Spleen (tissue), 11 donors: ENCODE data around the gene MAML1. TPM values are rescaled to one million over a fixed set of nuclear protein-coding genes. Genes with fewer than 3 reads are reported as not detected.
A peak's percentile ranks its signal among the peaks of the same experiment; 100 is the strongest.

Experiments
- DNase-seq: peaks from one replicate; pipeline ENCODE4 v3.0.0-alpha.2; 2020
- H3K27ac ChIP-seq, 8 donors: fragments of 200-600 bp; sonication (generic) in 7 of 8; 1 replicate in 4 of 8; 2 replicates in 4 of 8; pipeline versions ENCODE4 v1.5.0 to v1.8.0; 2016 to 2021; ENCODE audit warnings: inconsistent platforms in 4 of 8, mild to moderate bottlenecking in 4 of 8, moderate library complexity in 1 of 8
- H3K27me3 ChIP-seq, 7 donors: fragments of 200-600 bp; sonication (generic) in 6 of 7; replicated peaks in 1 of 7; 1 replicate in 4 of 7; 2 replicates in 3 of 7; pipeline versions ENCODE4 v1.5.0 to v1.8.0; 2016 to 2021; ENCODE audit warnings: inconsistent platforms in 3 of 7, mild to moderate bottlenecking in 1 of 7
- H3K36me3 ChIP-seq, 6 donors: fragments of 200-600 bp; sonication (generic) in 5 of 6; 1 replicate in 4 of 6; 2 replicates in 2 of 6; pipeline versions ENCODE4 v1.5.0 to v1.8.0; 2016 to 2021; ENCODE audit warnings: inconsistent platforms in 2 of 6
- H3K4me1 ChIP-seq, 6 donors: fragments of 200-600 bp; sonication (generic) in 5 of 6; 1 replicate in 3 of 6; 2 replicates in 3 of 6; pipeline versions ENCODE4 v1.5.0 to v1.8.0; 2016 to 2021; ENCODE audit warnings: inconsistent platforms in 3 of 6
- H3K4me3 ChIP-seq, 8 donors: fragments of 200-600 bp; sonication (generic) in 7 of 8; 1 replicate in 4 of 8; 2 replicates in 4 of 8; pipeline versions ENCODE4 v1.5.0 to v1.8.0; 2016 to 2021; ENCODE audit warnings: inconsistent platforms in 4 of 8, mild to moderate bottlenecking in 4 of 8, moderate library complexity in 2 of 8
- H3K9me3 ChIP-seq, 8 donors: fragments of 200-600 bp; sonication (generic) in 7 of 8; 1 replicate in 4 of 8; 2 replicates in 4 of 8; pipeline versions ENCODE4 v1.5.0 to v1.8.0; 2016 to 2021; ENCODE audit warnings: inconsistent platforms in 4 of 8
- POLR2A ChIP-seq, 3 donors: fragments of 450-650 bp; IDR thresholded peaks; one replicate each; pipeline ENCODE4 v1.5.1; 2017; ENCODE audit warnings: antibody characterized with exemption in 3 of 3, mild to moderate bottlenecking in 1 of 3
- POLR2AphosphoS5 ChIP-seq, 3 donors: sonication (generic); formaldehyde crosslinking; IDR thresholded peaks; one replicate each; pipeline ENCODE4 v1.5.1; 2017; ENCODE audit warnings: antibody characterized with exemption in 3 of 3
- WGBS, 5 donors: extraction: QIAGEN DNeasy Blood & Tissue Kit in 3 of 5; methylation state at CpG; one replicate each; pipeline versions ENCODE4 v1.1.5 to v1.1.7; 2013 to 2018; 5-methylcytosine and 5-hydroxymethylcytosine counted together
- intact Hi-C: fragments of 100-400 bp; cut with DNase I; formaldehyde crosslinking; loops from one replicate; pipeline ENCODE4 v1.15.0; 2023; ENCODE audit warnings: low total_unique reads
- polyA plus RNA-seq, 3 donors: library from polyadenylated mRNA; stranded (reverse); fragments of 200-250 nt; gene quantifications; one replicate each; pipeline ENCODE4 v1.2.1, GENCODE V29; 2013
- total RNA-seq, 7 donors: library from RNA; depleted of rRNA in 3 of 7; stranded (reverse); fragments of >200 nt in 3 of 7; fragmentation: NEBNext Ultra II Directional in 4 of 7; extraction: Animal tissue kit (Norgen Biotek cat#: 25700) in 4 of 7; gene quantifications; one replicate each; pipeline versions ENCODE4 v1.1.0 to v1.2.1, GENCODE V29; 2016 to 2021
- TF ChIP-seq, protein P1 (sequence below), 11 experiments: fragments of 200-600 bp in 7 of 11; fragments of 450-650 bp in 4 of 11; sonication (generic) in 4 of 11; IDR thresholded peaks in 8 of 11; conservative IDR thresholded peaks in 3 of 11; 1 replicate in 7 of 11; 2 replicates in 4 of 11; pipeline versions ENCODE4 v1.4.0 to v1.8.0; 2016 to 2021; ENCODE audit warnings: antibody characterized with exemption in 11 of 11, inconsistent platforms in 4 of 11, mild to moderate bottlenecking in 1 of 11
- donor health status: healthy with polysubstance abuse.
- donor health status: DM: no; HTN: no; CAD: no; lungs with moderate emphysema.
- donor health status: DM: no; HTN: no; CAD: no.
- donor health status: Bipolar disorder and iron deficiency.
- donor health status: healthy.
- donor health status: DM: no; HTN: no; CAD: no.
- donor health status: DM: yes; HTN: yes; CAD: no.

The MAML1 gene
- total and polyA plus RNA-seq, 10 donors, result 4.7 to 42.8 (median 33.7) TPM

DNA sequence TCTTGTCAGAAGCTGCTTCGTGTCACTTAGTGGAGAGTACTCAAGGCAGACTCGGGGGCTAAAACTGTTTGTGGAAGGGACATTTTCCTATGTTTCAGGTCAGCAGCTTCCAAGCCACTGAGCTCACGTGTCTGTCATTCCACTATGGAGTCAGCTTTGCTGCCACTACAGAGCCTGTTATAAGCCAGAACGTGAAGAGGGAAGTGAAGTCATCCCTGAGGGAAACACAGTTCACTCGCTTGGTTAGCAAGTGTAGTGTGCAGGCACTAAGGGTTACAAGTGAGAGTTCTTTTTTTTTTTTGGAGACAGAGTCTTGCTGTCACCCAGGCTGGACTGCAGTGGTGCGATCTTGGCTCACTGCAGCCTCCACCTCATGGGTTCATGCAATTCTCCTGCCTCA is 36.6 kb downstream of the MAML1 start:
- H3K27ac ChIP-seq, result no peak overlapping the region
- no peaks in the 10 kb centered on the region for H3K27me3 ChIP-seq
- intact Hi-C loops, result no loop called here
- no peak for TF ChIP-seq POLR2A (IDR thresholded peaks at IDR 0.05)
- no peak for TF ChIP-seq POLR2AphosphoS5 (IDR thresholded peaks at IDR 0.05)
- TF ChIP-seq, protein P1, sequence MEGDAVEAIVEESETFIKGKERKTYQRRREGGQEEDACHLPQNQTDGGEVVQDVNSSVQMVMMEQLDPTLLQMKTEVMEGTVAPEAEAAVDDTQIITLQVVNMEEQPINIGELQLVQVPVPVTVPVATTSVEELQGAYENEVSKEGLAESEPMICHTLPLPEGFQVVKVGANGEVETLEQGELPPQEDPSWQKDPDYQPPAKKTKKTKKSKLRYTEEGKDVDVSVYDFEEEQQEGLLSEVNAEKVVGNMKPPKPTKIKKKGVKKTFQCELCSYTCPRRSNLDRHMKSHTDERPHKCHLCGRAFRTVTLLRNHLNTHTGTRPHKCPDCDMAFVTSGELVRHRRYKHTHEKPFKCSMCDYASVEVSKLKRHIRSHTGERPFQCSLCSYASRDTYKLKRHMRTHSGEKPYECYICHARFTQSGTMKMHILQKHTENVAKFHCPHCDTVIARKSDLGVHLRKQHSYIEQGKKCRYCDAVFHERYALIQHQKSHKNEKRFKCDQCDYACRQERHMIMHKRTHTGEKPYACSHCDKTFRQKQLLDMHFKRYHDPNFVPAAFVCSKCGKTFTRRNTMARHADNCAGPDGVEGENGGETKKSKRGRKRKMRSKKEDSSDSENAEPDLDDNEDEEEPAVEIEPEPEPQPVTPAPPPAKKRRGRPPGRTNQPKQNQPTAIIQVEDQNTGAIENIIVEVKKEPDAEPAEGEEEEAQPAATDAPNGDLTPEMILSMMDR (IDR thresholded peaks at IDR 0.05 in 8 of 11, conservative IDR thresholded peaks at IDR 0.05 in 3 of 11), result no peak
- DNase-seq, result no peak
- H3K4me1 ChIP-seq, result peaks cover 0 to 78% (median 28%) of the 10 kb centered on the region in 6 donors
- H3K36me3 ChIP-seq, result peaks cover 2 to 94% (median 82%) of the 10 kb centered on the region in 6 donors
- H3K9me3 ChIP-seq, result no peaks in the 10 kb centered on the region
- H3K4me3 ChIP-seq, result no peak overlapping the region
- 66 to 83% (median 78%) methylated on average over 6 of the region's 6 CpGs for WGBS, 5 donors

DNA sequence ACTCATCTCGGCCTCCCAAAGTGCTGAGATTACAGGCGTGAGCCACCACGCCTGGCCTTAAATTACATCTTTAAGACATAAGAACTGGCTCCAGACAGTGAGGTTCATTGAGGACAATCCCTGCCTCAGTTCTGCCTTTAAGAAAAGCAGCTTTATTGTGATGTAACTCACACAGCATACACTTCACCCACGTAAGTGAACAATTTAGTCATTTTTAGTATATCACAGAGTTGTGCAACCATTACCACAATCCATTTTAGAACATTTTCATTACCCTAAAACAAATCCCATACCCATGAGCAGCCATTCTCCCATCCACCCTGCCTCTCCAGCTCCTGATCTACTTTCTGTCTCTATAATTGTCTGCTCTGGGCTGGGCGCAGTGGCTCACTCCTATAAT is 37.2 kb downstream of the MAML1 start:
- WGBS, 5 donors, result 79 to 94% (median 87%) methylated on average over 5 of the region's 5 CpGs
- no peaks in the 10 kb centered on the region for H3K27me3 ChIP-seq
- H3K36me3 ChIP-seq, result peaks cover 2 to 99% (median 87%) of the 10 kb centered on the region in 6 donors
- intact Hi-C loops, result no loop called here
- no peaks in the 10 kb centered on the region for H3K9me3 ChIP-seq
- H3K4me3 ChIP-seq, result no peak overlapping the region
- peaks cover 0 to 73% (median 25%) of the 10 kb centered on the region in 6 donors for H3K4me1 ChIP-seq
- TF ChIP-seq POLR2AphosphoS5 (IDR thresholded peaks at IDR 0.05) (no peak), POLR2A (IDR thresholded peaks at IDR 0.05) (no peak)
- TF ChIP-seq, protein P1 (IDR thresholded peaks at IDR 0.05 in 8 of 11, conservative IDR thresholded peaks at IDR 0.05 in 3 of 11), result no peak
- no peak for DNase-seq
- H3K27ac ChIP-seq, result no peak overlapping the region

DNA sequence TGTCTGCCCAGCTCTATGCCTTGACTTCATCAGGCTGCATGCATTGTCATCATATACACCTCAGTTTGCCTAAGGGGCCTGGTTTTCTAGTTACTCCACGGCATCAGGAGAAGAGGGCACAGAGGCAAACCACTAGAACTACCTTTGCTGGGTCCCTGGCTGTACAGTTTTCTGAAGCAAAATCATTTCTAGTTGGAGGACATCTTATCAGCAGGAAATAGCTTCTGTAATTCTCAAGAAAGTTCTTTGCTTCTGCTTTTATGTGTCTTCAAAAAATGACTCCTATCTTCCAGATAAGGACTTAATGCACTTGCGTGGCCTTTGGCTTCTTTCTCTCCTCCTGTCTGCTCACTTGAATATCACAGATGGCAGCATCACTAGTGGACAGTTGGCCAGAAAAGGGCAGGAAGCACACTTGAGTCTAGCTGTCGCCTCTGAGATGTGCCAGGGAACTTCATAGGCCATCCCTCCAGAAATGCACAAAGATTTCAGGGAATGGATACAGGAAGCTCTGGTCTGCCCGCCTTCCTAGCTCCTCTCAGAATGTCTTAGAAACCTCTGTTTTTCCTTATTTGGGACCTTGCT is 38.8 kb downstream of the MAML1 start:
- Histone ChIP-seq H3K9me3 (no peaks in the 10 kb centered on the region), H3K4me3 (no peak overlapping the region), H3K27me3 (no peaks in the 10 kb centered on the region), H3K36me3 (peaks cover 2 to 100% (median 90%) of the 10 kb centered on the region in 6 donors), H3K4me1 (peaks cover 0 to 68% (median 21%) of the 10 kb centered on the region in 6 donors), H3K27ac (peak overlapping the region in 1 of 8 donors; percentile 23)
- TF ChIP-seq POLR2A (IDR thresholded peaks at IDR 0.05), result no peak
- TF ChIP-seq POLR2AphosphoS5 (IDR thresholded peaks at IDR 0.05), result no peak
- TF ChIP-seq, protein P1 (IDR thresholded peaks at IDR 0.05 in 8 of 11, conservative IDR thresholded peaks at IDR 0.05 in 3 of 11), result no peak
- 62 to 84% (median 71%) methylated on average over 4 of the region's 4 CpGs for WGBS, 5 donors
- intact Hi-C loops, result no loop called here
- DNase-seq, result peak; percentile 10

DNA sequence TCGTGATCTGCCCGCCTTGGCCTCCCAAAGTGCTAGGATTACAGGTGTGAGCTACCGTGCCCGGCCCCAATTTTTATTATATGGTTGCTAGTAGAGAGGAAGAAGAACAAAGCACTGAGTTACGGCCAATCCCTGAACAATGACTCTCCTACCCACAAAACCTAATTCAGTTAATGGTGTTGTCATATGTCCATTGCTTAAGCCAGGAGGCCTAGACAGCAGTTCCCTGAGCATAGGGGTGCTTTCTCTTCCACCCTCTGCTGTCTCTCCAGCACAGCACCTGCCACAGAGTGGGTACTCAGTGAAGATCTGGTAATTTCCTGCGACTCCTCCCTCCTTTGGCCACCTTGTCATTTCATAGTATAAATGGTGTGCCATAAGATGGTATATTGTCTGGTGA is 39.7 kb downstream of the MAML1 start:
- Histone ChIP-seq H3K36me3 (peaks cover 4 to 100% (median 89%) of the 10 kb centered on the region in 6 donors), H3K4me1 (peaks cover 0 to 68% (median 18%) of the 10 kb centered on the region in 6 donors), H3K27me3 (no peaks in the 10 kb centered on the region), H3K27ac (peak overlapping the region in 1 of 8 donors; percentile 23), H3K4me3 (no peak overlapping the region), H3K9me3 (no peaks in the 10 kb centered on the region)
- WGBS, 5 donors, result 60 to 96% (median 79%) methylated on average over 6 of the region's 6 CpGs
- intact Hi-C loops, result no loop called here
- peak; percentile 4 for DNase-seq
- TF ChIP-seq POLR2AphosphoS5 (IDR thresholded peaks at IDR 0.05), result no peak
